Activated naive CD4-positive, alpha-beta T cell treated with anti-CD3 and anti-CD28 coated beads for 36 hours (primary cell): ENCODE results near the gene RYR1. TPM values are rescaled to one million over a fixed set of nuclear protein-coding genes. Genes with fewer than 3 reads are reported as not detected.

Experiments
- CTCF ChIA-PET: fragments of 350-600 bp; sonication (Branson Sonifier 250); formaldehyde crosslinking; loops from one replicate; lab custom pipeline; 2021; ENCODE audit warnings: antibody characterized with exemption; lab: Charles Lee
- DNase-seq: peaks from one replicate; pipeline ENCODE4 v3.0.0-alpha.2; 2020
- H3K27ac Mint-ChIP-seq: one replicate; pipeline ENCODE4 v1.8.0; 2021; ENCODE audit warnings: mild to moderate bottlenecking, mixed read lengths
- H3K27me3 Mint-ChIP-seq: one replicate; pipeline ENCODE4 v1.8.0; 2021; ENCODE audit warnings: low read depth, mixed read lengths
- H3K36me3 Mint-ChIP-seq: one replicate; pipeline ENCODE4 v1.8.0; 2021; ENCODE audit warnings: low read depth, mixed read lengths
- H3K4me1 Mint-ChIP-seq: one replicate; pipeline ENCODE4 v1.8.0; 2021; ENCODE audit warnings: low read depth, mixed read lengths
- H3K4me3 Mint-ChIP-seq: one replicate; pipeline ENCODE4 v1.8.0; 2021; ENCODE audit warnings: mild to moderate bottlenecking, moderate library complexity, mixed read lengths
- H3K9me3 Mint-ChIP-seq: one replicate; pipeline ENCODE4 v1.8.0; 2021; ENCODE audit warnings: mixed read lengths
- intact Hi-C: fragments of 100-400 bp; cut with micrococcal nuclease; formaldehyde crosslinking; loops from one replicate; pipeline ENCODE4 v1.15.1; 2023
- total RNA-seq, 2 experiments: library from RNA; stranded (reverse); gene quantifications; one replicate each; pipeline ENCODE4 v1.2.3, GENCODE V29; 2021

Gene RYR1
- total RNA-seq, 2 experiments from 2014 or later = 0.96 to 1.6 TPM

DNA sequence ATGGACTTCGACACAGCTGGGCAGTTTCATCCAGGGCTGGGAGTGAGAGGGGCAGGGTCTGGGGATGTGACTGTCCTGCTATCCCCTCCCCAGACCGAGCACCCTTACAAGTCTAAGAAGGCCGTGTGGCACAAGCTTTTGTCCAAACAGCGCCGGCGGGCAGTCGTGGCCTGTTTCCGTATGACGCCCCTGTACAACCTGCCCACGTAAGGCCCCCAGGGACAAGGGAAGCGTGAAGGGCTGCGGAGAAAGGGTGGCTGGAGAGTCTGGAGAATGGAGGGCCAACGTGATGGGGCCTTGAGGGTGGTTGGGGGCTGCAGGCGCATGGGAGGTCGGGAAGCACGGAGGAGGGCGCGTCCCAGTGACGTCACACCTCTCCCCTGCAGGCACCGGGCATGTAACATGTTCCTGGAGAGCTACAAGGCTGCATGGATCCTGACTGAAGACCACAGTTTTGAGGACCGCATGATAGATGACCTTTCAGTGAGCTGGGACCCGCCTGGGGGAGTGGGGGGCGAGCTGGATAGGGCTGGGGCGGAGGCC lies 94.8 kb downstream of the RYR1 start:
- no peak for DNase-seq
- Mint-ChIP-seq H3K9me3 (no peaks in the 10 kb centered on the region), H3K4me1 (no peaks in the 10 kb centered on the region), H3K36me3 (no peaks in the 10 kb centered on the region), H3K4me3 (peak overlapping the region; percentile 1), H3K27ac (peak overlapping the region; percentile 13), H3K27me3 (no peaks in the 10 kb centered on the region)
- CTCF ChIA-PET = no interaction called here
- intact Hi-C loops = no loop called here

DNA sequence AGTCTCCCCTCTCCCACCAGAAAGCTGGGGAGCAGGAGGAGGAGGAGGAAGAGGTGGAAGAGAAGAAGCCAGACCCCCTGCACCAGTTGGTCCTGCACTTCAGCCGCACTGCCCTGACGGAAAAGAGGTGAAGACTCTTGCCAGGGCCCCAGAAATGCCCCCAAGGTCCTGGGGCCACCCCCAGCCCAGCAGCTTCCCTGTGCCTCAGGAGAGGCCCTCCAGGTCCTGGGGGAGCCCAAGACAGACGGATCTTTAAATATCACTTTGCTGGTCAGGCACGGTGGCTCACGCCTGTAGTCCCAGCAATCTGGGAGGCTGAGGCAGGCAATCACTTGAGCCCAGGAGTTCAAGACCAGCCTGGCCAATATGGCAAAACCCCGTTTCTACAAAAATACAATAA lies 95.4 kb downstream of the RYR1 start:
- no peaks in the 10 kb centered on the region for H3K27me3 Mint-ChIP-seq
- H3K36me3 Mint-ChIP-seq = no peaks in the 10 kb centered on the region
- CTCF ChIA-PET = no interaction called here
- intact Hi-C loops = no loop called here
- no peak overlapping the region for H3K4me3 Mint-ChIP-seq
- no peak for DNase-seq
- H3K27ac Mint-ChIP-seq = no peak overlapping the region
- H3K4me1 Mint-ChIP-seq = no peaks in the 10 kb centered on the region
- no peaks in the 10 kb centered on the region for H3K9me3 Mint-ChIP-seq

DNA sequence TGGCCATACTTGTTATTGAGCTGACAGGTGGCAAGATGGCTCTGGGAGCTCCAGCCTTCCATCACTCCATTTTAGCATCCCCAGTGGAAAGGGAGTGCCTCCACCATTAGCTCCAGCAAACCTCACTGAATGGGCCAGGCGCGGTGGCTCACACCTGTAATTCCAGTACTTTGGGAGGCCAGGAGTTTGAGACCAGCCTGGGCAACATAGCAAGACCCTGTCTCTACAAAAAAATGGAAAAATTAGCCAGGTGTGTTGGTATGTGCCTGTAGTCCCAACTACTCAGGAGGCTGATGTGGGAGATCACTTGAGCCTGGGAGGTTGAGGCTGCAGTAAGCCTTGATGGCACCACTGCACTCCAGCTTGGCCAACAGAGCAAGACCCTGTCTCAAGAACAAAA lies 98.0 kb downstream of the RYR1 start:
- peaks cover 3% of the 10 kb centered on the region for H3K4me1 Mint-ChIP-seq
- H3K27ac Mint-ChIP-seq = no peak overlapping the region
- H3K27me3 Mint-ChIP-seq = no peaks in the 10 kb centered on the region
- intact Hi-C loops = no loop called here
- no peak overlapping the region for H3K4me3 Mint-ChIP-seq
- no peak for DNase-seq
- H3K9me3 Mint-ChIP-seq = peaks cover 15% of the 10 kb centered on the region
- peaks cover 2% of the 10 kb centered on the region for H3K36me3 Mint-ChIP-seq
- CTCF ChIA-PET = interaction anchor here (0.7 to 1.4 kb wide), 3 partner anchors 13 to 103 kb away, joined by 3 to 4 read pairs (median 3); no protein-coding TSS in a partner anchor

DNA sequence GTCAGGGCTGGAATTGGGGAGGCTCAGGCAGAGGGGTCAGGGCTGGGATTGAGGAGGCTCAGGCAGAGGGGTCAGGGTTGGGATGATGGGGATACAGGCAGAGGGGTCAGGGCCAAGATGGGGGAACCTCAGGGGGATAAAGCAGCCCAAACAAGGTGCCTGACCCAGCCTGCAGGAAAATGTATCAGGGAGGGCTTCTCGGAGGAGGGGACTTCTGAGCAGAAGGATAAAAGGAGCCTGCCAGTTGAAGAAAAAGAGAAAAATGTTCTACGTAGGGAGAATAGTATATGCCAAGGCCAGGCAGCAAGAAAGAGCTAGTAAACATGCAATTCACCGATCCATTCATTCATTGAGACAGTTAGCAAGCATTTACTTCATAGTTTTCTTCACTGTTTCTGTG lies 99.4 kb downstream of the RYR1 start:
- Mint-ChIP-seq H3K27ac (no peak overlapping the region), H3K27me3 (no peaks in the 10 kb centered on the region), H3K4me1 (peaks cover 16% of the 10 kb centered on the region), H3K36me3 (peaks cover 2% of the 10 kb centered on the region), H3K9me3 (peaks cover 15% of the 10 kb centered on the region), H3K4me3 (no peak overlapping the region)
- intact Hi-C loops = no loop called here
- DNase-seq = no peak
- CTCF ChIA-PET = no interaction called here

DNA sequence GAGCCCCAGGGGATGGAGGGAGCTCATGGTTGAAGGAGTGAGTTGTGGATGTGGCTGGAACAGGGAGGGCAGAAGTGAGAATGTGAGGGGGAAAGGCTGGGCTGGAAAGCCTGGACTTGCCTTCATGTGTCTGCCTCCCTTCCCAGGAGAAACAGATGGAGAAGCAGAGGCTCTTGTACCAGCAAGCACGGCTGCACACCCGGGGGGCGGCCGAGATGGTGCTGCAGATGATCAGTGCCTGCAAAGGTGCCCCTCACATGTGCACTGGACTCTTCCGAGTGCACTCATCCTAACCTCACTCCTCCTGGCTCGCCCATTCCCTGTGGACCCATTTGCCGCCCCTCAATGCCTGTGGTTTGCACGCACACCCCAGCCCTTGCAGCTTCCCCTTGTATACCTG lies 101.1 kb downstream of the RYR1 start:
- Mint-ChIP-seq H3K27me3 (no peaks in the 10 kb centered on the region), H3K36me3 (peaks cover 2% of the 10 kb centered on the region), H3K9me3 (peaks cover 15% of the 10 kb centered on the region), H3K4me1 (peaks cover 31% of the 10 kb centered on the region), H3K4me3 (no peak overlapping the region), H3K27ac (no peak overlapping the region)
- intact Hi-C loops = no loop called here
- no peak for DNase-seq
- CTCF ChIA-PET = interaction anchor here (1.0 kb wide), 1 partner anchor 132 kb away, joined by 4 read pairs; the partner anchor contains the start of gene FAM98C

DNA sequence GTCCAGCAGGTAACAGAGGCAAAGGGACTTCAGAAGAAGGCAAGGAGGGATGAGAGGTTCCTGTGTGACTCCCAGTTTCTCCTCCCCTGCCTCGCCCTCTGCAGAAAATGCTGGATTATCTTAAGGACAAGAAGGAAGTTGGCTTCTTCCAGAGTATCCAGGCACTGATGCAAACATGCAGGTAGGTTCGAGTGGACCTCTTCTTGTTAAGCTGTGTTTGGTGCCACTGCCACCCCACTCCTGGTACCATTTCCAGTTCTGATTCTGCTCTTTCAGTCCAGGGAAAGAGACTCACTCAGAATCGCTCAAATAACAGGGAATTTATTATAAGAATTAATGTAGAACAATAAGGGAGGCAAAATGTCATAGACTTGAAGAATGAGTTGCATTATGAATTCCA lies 101.7 kb downstream of the RYR1 start:
- Mint-ChIP-seq H3K9me3 (peaks cover 15% of the 10 kb centered on the region), H3K4me3 (no peak overlapping the region), H3K27me3 (no peaks in the 10 kb centered on the region), H3K36me3 (peaks cover 2% of the 10 kb centered on the region), H3K4me1 (peaks cover 34% of the 10 kb centered on the region), H3K27ac (no peak overlapping the region)
- intact Hi-C loops = no loop called here
- CTCF ChIA-PET = no interaction called here
- no peak for DNase-seq

DNA sequence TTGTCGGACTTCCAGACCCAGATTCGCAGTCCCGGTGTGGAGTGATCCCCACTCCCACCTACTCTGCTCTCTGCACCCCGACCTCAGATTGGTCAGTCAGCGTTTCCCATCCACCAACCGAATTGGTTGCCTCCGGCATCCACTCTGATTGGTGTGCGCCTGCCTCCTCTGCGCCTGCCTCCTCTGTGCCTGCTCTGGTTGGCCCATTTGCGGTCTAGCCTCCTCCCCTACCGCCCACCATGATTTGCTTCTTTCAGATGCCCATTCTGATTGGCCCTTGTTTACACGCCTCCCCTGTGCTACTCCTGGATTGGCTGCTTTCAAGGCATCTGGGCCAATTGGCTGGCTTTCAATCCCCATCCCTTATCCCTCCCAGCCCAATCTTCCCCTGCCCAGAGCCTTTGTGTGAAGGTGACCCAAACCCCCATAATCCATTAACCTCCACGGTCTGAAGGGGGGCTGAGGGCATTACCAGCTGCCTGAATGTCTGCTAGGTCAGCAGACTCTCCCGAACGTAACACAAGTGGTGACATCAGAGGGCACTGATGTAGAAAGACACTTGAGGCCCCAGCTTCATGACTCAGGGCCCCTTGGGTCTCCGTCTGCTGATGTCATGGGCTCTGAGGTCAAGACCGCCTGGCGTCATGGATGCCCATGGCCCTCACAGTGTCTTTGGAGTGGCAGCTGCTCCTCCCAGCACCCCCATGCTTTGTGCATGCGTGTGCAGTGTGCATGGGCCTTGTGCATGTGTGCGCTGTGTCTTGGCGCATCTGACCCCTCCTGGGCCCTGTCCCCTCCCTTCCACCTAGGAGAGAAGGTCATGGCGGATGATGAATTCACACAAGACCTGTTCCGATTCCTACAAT lies 103.8 kb downstream of the RYR1 start:
- no peak for DNase-seq
- H3K4me3 Mint-ChIP-seq = no peak overlapping the region
- peaks cover 2% of the 10 kb centered on the region for H3K36me3 Mint-ChIP-seq
- no peak overlapping the region for H3K27ac Mint-ChIP-seq
- CTCF ChIA-PET = no interaction called here
- peaks cover 16% of the 10 kb centered on the region for H3K9me3 Mint-ChIP-seq
- intact Hi-C loops = no loop called here
- H3K4me1 Mint-ChIP-seq = peaks cover 34% of the 10 kb centered on the region
- H3K27me3 Mint-ChIP-seq = no peaks in the 10 kb centered on the region

DNA sequence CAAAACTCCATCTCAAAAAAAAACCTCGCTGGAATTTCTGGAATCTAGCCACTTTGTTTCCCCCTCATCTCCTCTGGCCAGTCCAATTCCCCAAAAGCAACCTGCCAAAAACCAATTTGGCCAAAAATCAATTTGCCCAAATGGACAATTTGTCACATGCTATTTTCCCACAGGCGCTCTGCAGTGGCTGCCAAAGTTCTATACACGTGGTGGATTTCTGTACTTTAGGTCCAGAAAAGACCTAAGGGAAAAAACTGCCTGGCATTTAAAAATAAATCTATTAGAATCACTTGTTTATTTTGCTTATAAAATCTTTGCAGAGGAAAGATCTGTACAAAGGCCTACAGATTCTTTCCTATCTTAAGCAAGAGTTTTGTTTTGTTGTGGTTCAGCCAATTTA lies 104.9 kb downstream of the RYR1 start:
- Mint-ChIP-seq H3K27me3 (no peaks in the 10 kb centered on the region), H3K4me3 (no peak overlapping the region), H3K9me3 (peaks cover 16% of the 10 kb centered on the region), H3K27ac (peak overlapping the region; percentile 85), H3K36me3 (peaks cover 2% of the 10 kb centered on the region), H3K4me1 (peaks cover 34% of the 10 kb centered on the region)
- CTCF ChIA-PET = interaction anchor here (1.4 kb wide), 1 partner anchor 136 kb away, joined by 4 read pairs; the partner anchor contains the start of gene FAM98C
- no peak for DNase-seq
- intact Hi-C loops = loop anchor here (1.0 to 2.0 kb wide), 2 partner anchors 20 to 392 kb away; partner anchors contain the start of genes MRPS12 and SARS2

DNA sequence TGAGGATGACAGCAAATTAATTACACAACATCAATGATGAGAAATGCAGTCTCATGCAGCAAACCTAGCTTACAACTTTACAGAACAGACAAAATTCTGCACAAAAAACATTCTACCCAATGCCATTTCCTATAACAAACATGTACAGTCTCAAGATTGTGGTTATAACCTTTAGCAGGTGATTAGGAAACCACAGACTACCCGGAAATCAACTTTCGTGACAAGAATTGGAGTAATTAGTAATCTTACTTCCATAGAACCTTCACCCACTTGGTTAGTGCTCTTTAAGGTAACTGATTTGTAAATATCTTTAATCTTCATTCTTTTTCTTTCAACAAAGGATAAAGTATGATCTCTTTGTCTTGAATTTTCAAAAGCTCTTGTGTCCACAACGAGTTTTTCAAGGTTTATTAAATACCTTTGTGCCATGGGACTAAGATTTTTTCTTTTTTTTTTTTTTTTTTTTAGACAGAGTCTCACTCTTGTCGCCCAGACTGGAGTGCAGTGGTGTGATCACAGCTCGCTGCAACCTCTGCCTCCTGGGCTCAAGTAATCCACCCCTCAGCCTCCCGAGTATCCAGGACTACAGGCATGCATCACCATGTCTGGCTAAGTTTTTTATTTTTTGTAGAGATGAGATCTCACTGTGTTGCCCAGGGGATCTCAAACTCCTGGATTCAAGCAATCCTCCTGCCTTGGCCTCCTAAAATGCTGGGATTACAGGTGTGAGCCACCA lies 105.5 kb downstream of the RYR1 start:
- Mint-ChIP-seq H3K36me3 (peaks cover 2% of the 10 kb centered on the region), H3K4me3 (peak overlapping the region; percentile 14), H3K27me3 (no peaks in the 10 kb centered on the region), H3K27ac (peak overlapping the region; percentile 85), H3K9me3 (peaks cover 16% of the 10 kb centered on the region), H3K4me1 (peaks cover 35% of the 10 kb centered on the region)
- peak; percentile 61 for DNase-seq
- intact Hi-C loops = loop anchor here (1.0 to 2.0 kb wide), 2 partner anchors 20 to 391 kb away; partner anchors contain the start of genes MRPS12 and SARS2
- CTCF ChIA-PET = interaction anchor here (0.6 to 1.4 kb wide), 2 partner anchors 96 to 136 kb away, joined by 3 to 4 read pairs; partner anchors contain the start of gene FAM98C

DNA sequence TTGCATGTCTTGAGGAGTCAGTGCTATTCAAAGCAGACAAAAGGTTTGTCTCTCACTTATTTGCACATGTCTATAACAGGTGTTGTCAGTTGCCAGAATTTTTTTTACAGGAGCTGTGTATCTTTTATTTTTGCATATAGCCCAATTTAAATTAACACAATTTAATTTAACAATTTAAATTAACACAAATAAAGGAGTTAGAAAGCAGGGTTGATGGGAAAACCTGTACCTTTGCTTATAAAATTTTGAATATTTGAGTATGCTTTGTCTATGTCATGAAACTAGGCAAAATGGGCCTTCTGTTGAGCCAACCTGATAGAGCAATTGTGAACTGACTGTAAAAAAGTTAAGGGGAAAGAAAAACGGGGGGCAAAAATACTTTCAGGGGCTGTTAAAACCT lies 106.3 kb downstream of the RYR1 start:
- H3K4me1 Mint-ChIP-seq = peaks cover 42% of the 10 kb centered on the region
- DNase-seq = no peak
- H3K36me3 Mint-ChIP-seq = peaks cover 2% of the 10 kb centered on the region
- CTCF ChIA-PET = interaction anchor here (1.4 kb wide), 1 partner anchor 137 kb away, joined by 4 read pairs; the partner anchor contains the start of gene FAM98C
- peaks cover 16% of the 10 kb centered on the region for H3K9me3 Mint-ChIP-seq
- intact Hi-C loops = loop anchor here (2.0 kb wide), 1 partner anchor 19 kb away; no protein-coding TSS in a partner anchor
- no peak overlapping the region for H3K4me3 Mint-ChIP-seq
- H3K27me3 Mint-ChIP-seq = no peaks in the 10 kb centered on the region
- H3K27ac Mint-ChIP-seq = peak overlapping the region; percentile 85

DNA sequence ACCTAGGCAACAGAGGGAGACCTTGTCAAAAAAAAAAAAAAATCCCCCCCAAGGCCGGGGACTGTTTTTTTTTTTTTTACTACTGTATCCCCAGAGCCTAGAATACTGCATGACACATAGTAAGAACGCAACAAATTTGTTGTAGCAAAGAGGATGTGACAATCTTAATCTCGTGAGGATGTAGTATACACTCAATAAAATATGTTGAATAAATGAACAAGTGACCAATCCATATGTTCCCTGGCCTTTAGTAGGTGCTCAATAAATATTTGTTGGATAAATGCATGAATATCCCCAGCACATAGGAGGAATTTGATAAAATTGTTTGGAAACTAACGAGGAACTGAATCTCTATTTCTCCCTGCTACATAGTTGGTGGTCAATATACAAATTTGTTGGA lies 108.5 kb downstream of the RYR1 start:
- intact Hi-C loops = no loop called here
- DNase-seq = no peak
- Mint-ChIP-seq H3K9me3 (peaks cover 1% of the 10 kb centered on the region), H3K36me3 (no peaks in the 10 kb centered on the region), H3K27me3 (no peaks in the 10 kb centered on the region), H3K27ac (no peak overlapping the region), H3K4me3 (no peak overlapping the region), H3K4me1 (peaks cover 37% of the 10 kb centered on the region)
- CTCF ChIA-PET = interaction anchor here (0.7 kb wide), 1 partner anchor 47 kb away, joined by 5 read pairs; no protein-coding TSS in a partner anchor

DNA sequence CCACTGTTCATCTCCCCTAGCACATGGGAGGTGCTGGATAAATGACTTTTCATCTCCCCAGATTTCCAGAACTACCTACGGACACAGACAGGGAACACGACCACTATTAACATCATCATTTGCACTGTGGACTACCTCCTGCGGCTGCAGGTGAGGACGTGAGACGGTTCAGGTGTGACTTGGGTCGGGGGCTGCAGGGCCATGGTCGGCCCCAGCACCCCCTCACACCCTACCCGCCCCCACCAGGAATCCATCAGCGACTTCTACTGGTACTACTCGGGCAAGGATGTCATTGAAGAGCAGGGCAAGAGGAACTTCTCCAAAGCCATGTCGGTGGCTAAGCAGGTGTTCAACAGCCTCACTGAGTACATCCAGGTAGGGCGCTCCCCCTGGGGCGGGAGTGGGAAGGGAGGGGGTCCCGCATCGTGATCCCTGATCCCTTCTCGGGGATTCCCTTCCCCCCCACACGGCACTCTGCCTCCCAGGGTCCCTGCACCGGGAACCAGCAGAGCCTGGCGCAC lies 109.9 kb downstream of the RYR1 start:
- no peak for DNase-seq
- no peaks in the 10 kb centered on the region for H3K27me3 Mint-ChIP-seq
- H3K4me1 Mint-ChIP-seq = peaks cover 26% of the 10 kb centered on the region
- CTCF ChIA-PET = interaction anchor here (0.5 to 1.8 kb wide), 4 partner anchors 74 to 413 kb away, joined by 4 to 12 read pairs (median 4); partner anchors contain the start of genes FAM98C and MAP4K1
- no peak overlapping the region for H3K27ac Mint-ChIP-seq
- H3K36me3 Mint-ChIP-seq = no peaks in the 10 kb centered on the region
- H3K9me3 Mint-ChIP-seq = peaks cover 1% of the 10 kb centered on the region
- no peak overlapping the region for H3K4me3 Mint-ChIP-seq
- intact Hi-C loops = no loop called here
